GM18868 (cell line): ENCODE data around the gene LGALS9C.
"Not testable (repeated sequence)": the region's sequence is repeated elsewhere in the genome, so short reads cannot be mapped to it uniquely, and the experiment has no call there.

Experiments used
- ATAC-seq: cut with Tn5 transposase; IDR thresholded peaks from one replicate; pipeline ENCODE4 v1.9.1; 2021; ENCODE audit warnings: mild to moderate bottlenecking, moderate library complexity; ENCODE audit not compliant: unreplicated experiment

Gene LGALS9C

DNA sequence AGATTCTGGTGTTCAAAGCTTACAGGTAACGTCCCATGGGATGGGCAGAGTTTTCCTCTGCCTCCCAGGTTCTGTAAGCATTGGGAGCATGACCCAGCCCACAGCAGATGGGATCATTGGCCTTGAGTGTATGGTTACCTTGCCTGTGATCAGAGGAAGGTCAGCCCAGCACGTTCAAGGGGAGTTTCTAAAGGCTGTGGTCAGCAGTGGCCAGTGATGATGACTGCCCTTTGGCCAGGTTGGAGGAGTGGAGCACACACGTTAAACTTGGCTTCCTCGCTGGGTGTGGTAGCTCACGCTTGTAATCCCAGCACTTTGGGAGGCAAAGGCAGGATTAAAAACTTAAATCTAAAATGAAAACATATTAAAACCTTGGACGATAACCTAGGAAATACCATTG, 51.8 kb downstream of the LGALS9C start:
- not testable (repeated sequence) for ATAC-seq

DNA sequence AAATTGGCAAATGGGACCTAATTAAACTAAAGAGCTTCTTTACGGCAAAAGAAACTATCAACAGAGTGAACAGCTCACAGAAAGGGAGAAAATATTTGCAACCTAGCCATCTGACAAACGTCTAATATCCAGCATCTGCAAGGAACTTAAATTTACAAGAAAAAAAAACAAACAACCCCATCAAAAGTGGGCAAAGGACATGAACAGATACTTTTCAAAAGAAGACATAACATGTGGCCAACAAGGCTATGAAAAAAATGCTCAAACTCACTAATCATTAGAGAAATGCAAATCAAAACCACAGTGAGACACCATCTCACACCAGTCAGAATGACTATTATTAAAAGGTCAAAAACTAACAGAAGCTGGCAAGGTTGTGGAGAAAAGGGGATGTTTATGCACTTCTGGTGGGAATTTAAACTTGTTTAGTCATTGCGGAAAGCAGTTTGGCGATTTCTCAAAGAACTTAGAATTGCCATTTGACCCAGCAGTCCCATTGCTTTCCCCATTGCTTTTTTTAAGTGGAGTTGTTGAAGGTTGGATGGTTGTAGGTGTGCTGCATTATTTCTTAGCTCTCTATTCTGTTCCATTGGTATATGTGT, 52.4 kb downstream of the LGALS9C start:
- not testable (repeated sequence) for ATAC-seq

DNA sequence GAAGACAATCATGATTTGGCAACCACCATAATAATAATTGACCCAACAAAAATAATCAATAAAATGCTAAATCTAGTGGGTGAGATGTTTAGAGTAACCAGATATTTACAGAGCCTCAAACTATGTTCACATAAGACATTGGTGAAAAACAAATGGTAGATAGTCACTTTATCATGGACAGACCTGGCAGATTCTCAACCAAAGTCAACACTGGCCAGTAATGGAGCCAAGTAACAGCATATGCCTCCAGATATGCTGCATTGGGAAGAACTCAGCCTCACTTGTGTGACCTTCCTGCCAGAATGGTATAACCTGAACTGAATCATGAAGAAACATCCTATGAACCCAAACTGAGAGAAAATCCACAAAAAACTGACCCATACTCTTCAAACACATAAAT, 53.8 kb downstream of the LGALS9C start:
- not testable (repeated sequence) for ATAC-seq

DNA sequence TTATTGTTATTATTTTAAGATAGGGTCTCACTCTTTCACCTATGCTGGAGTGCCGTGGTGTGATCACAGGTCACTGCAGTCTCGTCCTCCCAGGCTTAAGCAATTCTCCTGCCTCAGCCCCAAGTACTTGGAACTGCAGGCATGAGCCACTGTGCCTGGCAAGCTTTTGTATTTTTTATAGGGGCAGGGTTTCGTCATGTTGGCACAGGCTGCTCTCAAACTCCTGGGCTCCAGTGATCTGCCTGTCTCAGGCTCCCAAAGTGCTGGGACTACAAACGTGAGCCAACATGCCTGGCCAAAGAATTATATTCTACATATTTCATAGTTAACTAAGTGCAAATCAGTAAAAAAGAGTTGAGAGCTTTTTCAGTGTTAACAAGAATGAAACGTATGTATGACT, 65.6 kb downstream of the LGALS9C start:
- ATAC-seq, result not testable (repeated sequence)

DNA sequence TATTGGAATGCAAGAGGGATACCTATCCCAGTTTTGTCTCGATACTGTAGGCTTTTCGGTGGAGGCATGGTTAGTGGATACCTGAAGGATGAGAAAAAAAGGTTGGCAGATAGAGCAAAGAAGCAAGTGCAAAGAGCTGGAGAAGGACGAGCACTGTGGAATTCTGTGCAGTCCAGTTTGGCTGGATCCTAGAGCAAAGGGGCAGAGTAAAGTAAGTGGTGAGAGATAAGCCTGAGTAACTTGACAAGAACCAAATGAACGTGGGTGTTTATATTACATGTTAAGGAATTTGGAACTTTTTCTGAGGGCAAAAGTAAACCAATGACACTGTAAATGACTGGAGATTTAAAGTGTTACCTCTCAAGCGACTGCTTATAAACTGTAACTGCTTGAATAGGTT, 66.3 kb downstream of the LGALS9C start:
- ATAC-seq, result not testable (repeated sequence)
